Measurements from ENCODE around the gene CCL4.

The CCL4 gene

DNA sequence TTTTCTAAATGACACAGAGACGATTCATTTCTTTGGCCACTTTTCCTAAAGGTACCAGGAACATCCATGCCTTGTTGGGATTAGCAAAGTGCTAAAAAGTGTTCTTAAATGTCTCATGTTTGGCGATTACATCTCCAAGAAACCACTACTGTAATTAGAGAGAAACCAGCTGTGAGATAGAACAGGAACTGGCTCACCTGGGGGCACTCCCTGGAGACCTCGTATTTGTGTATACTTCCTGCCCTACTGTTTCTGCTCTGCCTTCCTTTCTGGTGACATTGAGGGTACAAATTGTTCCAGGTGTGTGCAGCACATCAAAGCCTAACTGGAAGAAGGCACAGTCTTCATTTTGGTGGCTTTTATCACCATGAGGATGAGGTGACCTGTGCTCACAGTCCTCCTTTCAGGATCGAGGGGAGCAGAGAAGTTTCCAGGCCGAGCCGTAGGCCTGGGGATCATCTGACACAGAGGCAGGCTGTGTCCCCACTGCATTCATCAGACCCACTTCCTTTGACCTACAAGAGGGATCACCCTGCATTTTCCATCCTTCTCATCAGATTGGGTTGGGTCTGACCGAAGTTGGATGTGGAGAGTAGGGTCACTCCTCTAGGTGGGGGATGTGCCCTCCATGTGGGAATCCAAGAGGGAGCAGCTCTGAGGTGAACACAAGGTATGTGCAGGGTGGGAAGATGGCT, 23.7 kb downstream of the CCL4 start:
- TF ChIP-seq SUZ12 (IDR thresholded peaks at IDR 0.05) (no peak), HDGF (IDR thresholded peaks at IDR 0.05; ENCODE audit: borderline replicate concordance) (no peak), NFRKB (IDR thresholded peaks at IDR 0.05) (no peak), TARDBP (IDR thresholded peaks at IDR 0.05) (no peak), L3MBTL2 (conservative IDR thresholded peaks at IDR 0.05) (no peak), ZNF384 (IDR thresholded peaks at IDR 0.05) (no peak), FOXA1 (IDR thresholded peaks at IDR 0.05) (no peak), FOXK2 (IDR thresholded peaks at IDR 0.05) (no peak), BHLHE40 (IDR thresholded peaks at IDR 0.05; ENCODE audit: borderline replicate concordance) (no peak), ELF4 (IDR thresholded peaks at IDR 0.05) (no peak), FOXM1 (IDR thresholded peaks at IDR 0.05; ENCODE audit: borderline replicate concordance) (no peak), ARNT (IDR thresholded peaks at IDR 0.05) (no peak), CTBP1 (IDR thresholded peaks at IDR 0.05; ENCODE audit: borderline replicate concordance) (no peak), SP1 (IDR thresholded peaks at IDR 0.05) (no peak), LEF1 (IDR thresholded peaks at IDR 0.05; ENCODE audit: borderline replicate concordance) (no peak)
- TF ChIP-seq, protein P1, sequence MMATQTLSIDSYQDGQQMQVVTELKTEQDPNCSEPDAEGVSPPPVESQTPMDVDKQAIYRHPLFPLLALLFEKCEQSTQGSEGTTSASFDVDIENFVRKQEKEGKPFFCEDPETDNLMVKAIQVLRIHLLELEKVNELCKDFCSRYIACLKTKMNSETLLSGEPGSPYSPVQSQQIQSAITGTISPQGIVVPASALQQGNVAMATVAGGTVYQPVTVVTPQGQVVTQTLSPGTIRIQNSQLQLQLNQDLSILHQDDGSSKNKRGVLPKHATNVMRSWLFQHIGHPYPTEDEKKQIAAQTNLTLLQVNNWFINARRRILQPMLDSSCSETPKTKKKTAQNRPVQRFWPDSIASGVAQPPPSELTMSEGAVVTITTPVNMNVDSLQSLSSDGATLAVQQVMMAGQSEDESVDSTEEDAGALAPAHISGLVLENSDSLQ (IDR thresholded peaks at IDR 0.05): no peak
- no peak for DNase-seq (ENCODE audit: extremely low spot score)
- CTCF ChIA-PET: interaction anchor here (1.3 kb wide), 1 partner anchor 21 kb away, joined by 3 read pairs; no protein-coding TSS in a partner anchor
- POLR2A ChIA-PET: no interaction called here

DNA sequence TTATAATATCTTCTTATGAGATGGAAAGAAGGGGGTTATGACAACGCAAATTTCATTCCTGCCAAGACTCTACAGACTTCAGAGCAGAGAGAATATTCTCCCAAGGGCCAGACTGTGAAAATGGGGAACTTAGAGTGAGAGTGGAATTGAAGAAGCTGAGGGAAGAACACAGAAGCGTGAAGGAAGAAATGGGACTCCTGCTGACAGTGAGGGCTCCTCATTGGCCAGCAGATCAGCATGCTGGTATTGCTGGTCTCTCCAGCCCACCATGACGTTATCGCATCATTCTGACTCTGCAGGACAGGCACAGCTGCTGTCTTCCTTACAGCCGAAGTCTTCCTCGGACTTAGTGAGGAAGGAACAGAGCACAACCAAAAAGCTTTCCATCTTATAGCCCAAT, 24.3 kb downstream of the CCL4 start:
- DNase-seq (ENCODE audit: extremely low spot score): no peak
- POLR2A ChIA-PET: interaction anchor here (1.8 kb wide), 1 partner anchor 197 kb away, joined by 4 read pairs; the partner anchor contains the start of gene RDM1

DNA sequence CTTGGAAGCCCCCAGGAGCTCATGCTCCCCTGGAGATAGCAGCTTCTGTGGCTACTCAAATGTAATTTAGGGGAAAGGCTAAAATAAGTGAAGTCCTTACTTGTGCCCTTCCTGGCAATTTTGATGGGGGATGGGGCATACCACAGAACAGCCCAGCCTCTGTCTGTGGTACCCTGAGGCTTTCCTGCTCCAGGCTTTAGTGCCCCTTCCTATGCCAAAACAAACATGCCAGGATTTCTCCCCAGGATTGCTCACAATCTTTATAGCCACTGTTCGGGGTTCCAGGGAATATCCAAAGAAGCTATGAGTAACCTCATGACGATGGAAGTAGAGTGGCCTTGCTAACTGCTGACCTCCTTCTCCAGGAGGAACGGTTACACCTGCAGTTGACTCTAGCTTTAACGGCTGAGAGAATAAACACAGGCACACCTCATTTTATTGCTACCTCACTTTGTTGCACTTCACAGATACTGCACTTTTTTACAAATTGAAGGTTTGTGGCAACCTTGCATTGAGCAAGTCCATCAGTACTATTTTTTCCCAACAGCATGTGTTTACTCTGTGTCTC, 24.9 kb downstream of the CCL4 start:
- no peak for DNase-seq (ENCODE audit: extremely low spot score)
- ChIA-PET CTCF (interaction anchor here (0.9 to 2.8 kb wide), 2 partner anchors 10 to 21 kb away, joined by 3 to 16 read pairs; no protein-coding TSS in a partner anchor), POLR2A (interaction anchor here (1.8 kb wide), 1 partner anchor 197 kb away, joined by 4 read pairs; the partner anchor contains the start of gene RDM1)
- TF ChIP-seq NFRKB (IDR thresholded peaks at IDR 0.05) (no peak), TARDBP (IDR thresholded peaks at IDR 0.05) (no peak), L3MBTL2 (conservative IDR thresholded peaks at IDR 0.05) (no peak), SUZ12 (IDR thresholded peaks at IDR 0.05) (no peak), HDGF (IDR thresholded peaks at IDR 0.05; ENCODE audit: borderline replicate concordance) (no peak), LEF1 (IDR thresholded peaks at IDR 0.05; ENCODE audit: borderline replicate concordance) (no peak), SP1 (IDR thresholded peaks at IDR 0.05) (no peak), ELF4 (IDR thresholded peaks at IDR 0.05) (no peak), ZNF384 (IDR thresholded peaks at IDR 0.05) (no peak), BHLHE40 (IDR thresholded peaks at IDR 0.05; ENCODE audit: borderline replicate concordance) (no peak), FOXA1 (IDR thresholded peaks at IDR 0.05) (no peak), CTBP1 (IDR thresholded peaks at IDR 0.05; ENCODE audit: borderline replicate concordance) (no peak), FOXK2 (IDR thresholded peaks at IDR 0.05) (no peak), FOXM1 (IDR thresholded peaks at IDR 0.05; ENCODE audit: borderline replicate concordance) (no peak), ARNT (IDR thresholded peaks at IDR 0.05) (no peak)
- TF ChIP-seq, protein P1 (IDR thresholded peaks at IDR 0.05): no peak

More for the DNA sequence above, 24.3 kb downstream of the CCL4 start:
- TF ChIP-seq LEF1 (IDR thresholded peaks at IDR 0.05; ENCODE audit: borderline replicate concordance): no peak
- TF ChIP-seq SUZ12 (IDR thresholded peaks at IDR 0.05): no peak
- TF ChIP-seq SP1 (IDR thresholded peaks at IDR 0.05): no peak
- TF ChIP-seq CTBP1 (IDR thresholded peaks at IDR 0.05; ENCODE audit: borderline replicate concordance): no peak
- no peak for TF ChIP-seq HDGF (IDR thresholded peaks at IDR 0.05; ENCODE audit: borderline replicate concordance)
- no peak for TF ChIP-seq L3MBTL2 (conservative IDR thresholded peaks at IDR 0.05)
- TF ChIP-seq ZNF384 (IDR thresholded peaks at IDR 0.05): no peak
- TF ChIP-seq FOXA1 (IDR thresholded peaks at IDR 0.05): no peak
- no peak for TF ChIP-seq ELF4 (IDR thresholded peaks at IDR 0.05)
- TF ChIP-seq FOXK2 (IDR thresholded peaks at IDR 0.05): no peak
- no peak for TF ChIP-seq BHLHE40 (IDR thresholded peaks at IDR 0.05; ENCODE audit: borderline replicate concordance)
- no peak for TF ChIP-seq NFRKB (IDR thresholded peaks at IDR 0.05)
- no peak for TF ChIP-seq FOXM1 (IDR thresholded peaks at IDR 0.05; ENCODE audit: borderline replicate concordance)
- no peak for TF ChIP-seq TARDBP (IDR thresholded peaks at IDR 0.05)
- CTCF ChIA-PET: interaction anchor here (0.9 to 2.8 kb wide), 2 partner anchors 10 to 21 kb away, joined by 3 to 16 read pairs; no protein-coding TSS in a partner anchor

DNA sequence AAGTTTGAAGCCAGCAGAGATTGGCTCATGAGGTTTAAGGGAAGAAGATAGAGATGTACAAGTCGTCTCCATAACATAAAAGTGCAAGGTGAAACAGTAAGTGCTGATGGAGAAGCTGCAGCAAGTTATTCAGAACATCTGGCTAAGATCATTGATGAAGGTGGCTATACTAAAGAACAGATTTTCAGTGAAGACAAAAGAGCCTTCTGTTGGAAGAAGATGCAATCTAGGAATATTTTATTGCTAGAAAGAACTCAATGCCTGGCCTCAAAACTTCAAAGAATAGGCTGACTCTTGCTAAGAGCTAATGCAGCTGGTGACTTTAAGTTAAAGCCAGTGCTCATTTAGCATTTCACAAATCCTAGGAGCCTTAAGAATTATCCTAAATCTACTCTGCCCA, 26.0 kb downstream of the CCL4 start:
- no peak for DNase-seq (ENCODE audit: extremely low spot score)
- no peak for TF ChIP-seq FOXM1 (IDR thresholded peaks at IDR 0.05; ENCODE audit: borderline replicate concordance)
- no peak for TF ChIP-seq LEF1 (IDR thresholded peaks at IDR 0.05; ENCODE audit: borderline replicate concordance)
- TF ChIP-seq ELF4 (IDR thresholded peaks at IDR 0.05): no peak
- TF ChIP-seq ZNF384 (IDR thresholded peaks at IDR 0.05): no peak
- no peak for TF ChIP-seq TARDBP (IDR thresholded peaks at IDR 0.05)
- no peak for TF ChIP-seq SP1 (IDR thresholded peaks at IDR 0.05)
- TF ChIP-seq ARNT (IDR thresholded peaks at IDR 0.05): no peak
- TF ChIP-seq CTBP1 (IDR thresholded peaks at IDR 0.05; ENCODE audit: borderline replicate concordance): no peak
- TF ChIP-seq BHLHE40 (IDR thresholded peaks at IDR 0.05; ENCODE audit: borderline replicate concordance): no peak
- TF ChIP-seq L3MBTL2 (conservative IDR thresholded peaks at IDR 0.05): no peak
- TF ChIP-seq NFRKB (IDR thresholded peaks at IDR 0.05): no peak
- TF ChIP-seq FOXK2 (IDR thresholded peaks at IDR 0.05): no peak
- TF ChIP-seq HDGF (IDR thresholded peaks at IDR 0.05; ENCODE audit: borderline replicate concordance): no peak
- TF ChIP-seq SUZ12 (IDR thresholded peaks at IDR 0.05): no peak
- TF ChIP-seq FOXA1 (IDR thresholded peaks at IDR 0.05): no peak
- TF ChIP-seq, protein P1 (IDR thresholded peaks at IDR 0.05): no peak
- ChIA-PET CTCF (interaction anchor here (2.8 kb wide), 1 partner anchor 20 kb away, joined by 16 read pairs; no protein-coding TSS in a partner anchor), POLR2A (interaction anchor here (1.8 kb wide), 1 partner anchor 199 kb away, joined by 4 read pairs; the partner anchor contains the start of gene RDM1)

DNA sequence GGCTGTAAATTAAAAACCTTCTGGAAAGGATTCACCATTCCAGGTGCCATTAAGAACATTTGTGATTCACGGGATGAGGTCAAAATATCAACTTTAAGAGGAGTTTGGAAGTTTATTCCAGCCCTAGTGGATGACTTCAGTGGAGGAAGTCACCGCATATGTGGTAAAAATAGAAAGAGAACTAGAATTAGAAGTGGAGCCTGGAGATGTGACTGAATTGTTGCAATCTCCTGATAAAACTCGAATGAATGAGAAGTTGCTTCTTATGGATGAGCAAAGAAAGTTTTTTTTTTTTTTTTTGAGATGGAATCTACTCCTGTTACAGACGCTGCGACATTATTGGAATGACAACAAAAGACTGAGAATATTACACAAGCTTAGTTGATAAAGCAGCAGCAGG, 26.7 kb downstream of the CCL4 start:
- no peak for DNase-seq (ENCODE audit: extremely low spot score)
- ChIA-PET POLR2A (no interaction called here), CTCF (interaction anchor here (2.8 kb wide), 1 partner anchor 19 kb away, joined by 16 read pairs; no protein-coding TSS in a partner anchor)
- TF ChIP-seq NFRKB (IDR thresholded peaks at IDR 0.05): no peak
- TF ChIP-seq TARDBP (IDR thresholded peaks at IDR 0.05): no peak
- TF ChIP-seq, protein P1 (IDR thresholded peaks at IDR 0.05): no peak
- TF ChIP-seq SUZ12 (IDR thresholded peaks at IDR 0.05): no peak
- no peak for TF ChIP-seq FOXK2 (IDR thresholded peaks at IDR 0.05)
- no peak for TF ChIP-seq FOXM1 (IDR thresholded peaks at IDR 0.05; ENCODE audit: borderline replicate concordance)
- TF ChIP-seq ELF4 (IDR thresholded peaks at IDR 0.05): no peak
- no peak for TF ChIP-seq FOXA1 (IDR thresholded peaks at IDR 0.05)
- no peak for TF ChIP-seq LEF1 (IDR thresholded peaks at IDR 0.05; ENCODE audit: borderline replicate concordance)
- no peak for TF ChIP-seq HDGF (IDR thresholded peaks at IDR 0.05; ENCODE audit: borderline replicate concordance)
- no peak for TF ChIP-seq SP1 (IDR thresholded peaks at IDR 0.05)
- no peak for TF ChIP-seq BHLHE40 (IDR thresholded peaks at IDR 0.05; ENCODE audit: borderline replicate concordance)
- TF ChIP-seq ARNT (IDR thresholded peaks at IDR 0.05): no peak
- no peak for TF ChIP-seq ZNF384 (IDR thresholded peaks at IDR 0.05)

All from HEK293T (cell line).